ENCODE measurements around the gene MRPL27. TPM values are rescaled to one million over a fixed set of nuclear protein-coding genes. Genes with fewer than 3 reads are reported as not detected.

The MRPL27 gene
- total and polyA plus RNA-seq, 2 of the 4 experiments (the other 2 are of a cell fraction) = 176 to 202 TPM

- Histone ChIP-seq H3K4ac (ENCODE audit: low read depth, low read length) (no peak overlapping the region), H3K79me1 (ENCODE audit: low read depth in 1 of 2, low read length in 2 of 2) (peaks cover 3 to 11% of the 10 kb centered on the region in 2 experiments; a peak in 1 of 4 replicates), H3K27ac (ENCODE audit: insufficient read depth, low read length) (no peak overlapping the region), H3K18ac (ENCODE audit: low read depth, low read length) (no peak overlapping the region), H3K4me2 (ENCODE audit: low read depth, low read length) (no peak overlapping the region), H2AK9ac (replicated peaks; ENCODE audit: low read depth, low read length, poor library complexity) (no peak overlapping the region), H4K20me1 (ENCODE audit: insufficient read depth, low read length) (peaks cover 19% of the 10 kb centered on the region; the same call in 1 of the 2 replicates), H3K9me1 (ENCODE audit: insufficient read depth, low read length) (peaks cover 9% of the 10 kb centered on the region; the same call in 1 of the 2 replicates), H2AFZ (replicated peaks; ENCODE audit: low read length, poor library complexity) (no peak overlapping the region), H2BK15ac (ENCODE audit: low read depth, low read length) (no peak overlapping the region), H4K5ac (ENCODE audit: low read depth, low read length) (no peak overlapping the region), H3K4me3 (ENCODE audit: insufficient read depth, low read depth, low read length) (no peak overlapping the region), H3K9me3 (ENCODE audit: control insufficient read depth, insufficient read depth, low read length) (no peaks in the 10 kb centered on the region), H3K56ac (ENCODE audit: extremely low read depth, insufficient read depth, low read length) (no peak overlapping the region), H3K23ac (ENCODE audit: low read depth, low read length) (no peak overlapping the region), H3K36me3 (ENCODE audit: control insufficient read depth, insufficient read depth, low read length) (peaks cover 48% of the 10 kb centered on the region), H2BK5ac (ENCODE audit: low read depth, low read length, poor library complexity, severe bottlenecking) (no peak overlapping the region), H3K4me1 (ENCODE audit: control insufficient read depth, insufficient read depth, low read length) (peaks cover 11% of the 10 kb centered on the region), H4K8ac (ENCODE audit: low read depth in 2 of 2, low read length in 2 of 2) (no peak overlapping the region), H2BK20ac (ENCODE audit: low read depth, low read length) (no peak overlapping the region), H3K9ac (ENCODE audit: low read depth, low read length) (no peak overlapping the region), H4K91ac (ENCODE audit: insufficient read depth, low read depth, low read length) (no peak overlapping the region), H3K14ac (replicated peaks; ENCODE audit: low read depth, low read length) (no peak overlapping the region), H2BK120ac (ENCODE audit: low read depth, low read length) (no peak overlapping the region), H3K27me3 (ENCODE audit: control insufficient read depth, insufficient read depth, low read length) (no peaks in the 10 kb centered on the region), H2AK5ac (ENCODE audit: low read depth, low read length) (no peak overlapping the region)
- no TSS peak for BruUV-seq (replicated peaks)
- in situ Hi-C loops (cut with MboI; ENCODE audit: low sequenced_read_pairs) (no loop called here), dilution Hi-C loops (cut with HindIII; ENCODE audit: low sequenced_read_pairs, unreplicated experiment) (no loop called here), intact Hi-C loops (cut with micrococcal nuclease) (no loop called here)
- CTCF ChIA-PET = interaction anchor here (0.7 kb wide), 1 partner anchor 13 kb away, joined by 6 read pairs; no protein-coding TSS in a partner anchor
- TF ChIP-seq SMC3 (IDR thresholded peaks at IDR 0.05; ENCODE audit: low read depth, low read length) (no peak), POLR2A (IDR thresholded peaks at IDR 0.05; ENCODE audit: low read depth, low read length) (no peak), CTCF (conservative IDR thresholded peaks at IDR 0.05; ENCODE audit: low read depth, low read length) (no peak), RAD21 (IDR thresholded peaks at IDR 0.05; ENCODE audit: low read length) (no peak), FOS (IDR thresholded peaks at IDR 0.05; ENCODE audit: low read depth, low read length) (no peak), ELK1 (IDR thresholded peaks at IDR 0.05; ENCODE audit: borderline replicate concordance, low read depth, low read length) (no peak), MXI1 (IDR thresholded peaks at IDR 0.05; ENCODE audit: borderline replicate concordance, low read depth, low read length) (no peak), USF2 (IDR thresholded peaks at IDR 0.05; ENCODE audit: low read depth, low read length) (no peak), CHD1 (IDR thresholded peaks at IDR 0.05; ENCODE audit: low read depth, low read length) (no peak), RCOR1 (IDR thresholded peaks at IDR 0.05; ENCODE audit: insufficient replicate concordance, low read length) (no peak), BHLHE40 (IDR thresholded peaks at IDR 0.05; ENCODE audit: low read depth, low read length) (no peak), MAFK (IDR thresholded peaks at IDR 0.05; ENCODE audit: low read depth, low read length) (no peak)
- POLR2A ChIA-PET (ENCODE audit: unreplicated experiment) = interaction anchor here (0.6 kb wide), 3 partner anchors 13 to 113 kb away, joined by 3 to 7 read pairs (median 4); no protein-coding TSS in a partner anchor
- no peak for ATAC-seq (ENCODE audit: low read depth)
- WGBS, 2 experiments (ENCODE audit: extremely low coverage in 2 of 2, insufficient read length in 1 of 2) = 98% methylated on average over 7 of the region's 14 CpGs; no CpG with 5 or more reads in 1 of the 2 experiments
- DNase-seq = no peak
These were observed 13.0 kb downstream of the MRPL27 start for GRCh38 chr17:50359998-50360461.
